ENCODE data around the gene FCGR2B. TPM values are rescaled to one million over a fixed set of nuclear protein-coding genes. Genes with fewer than 3 reads are reported as not detected.
"Not testable (repeated sequence)": the region's sequence is repeated elsewhere in the genome, so short reads cannot be mapped to it uniquely, and the experiment has no call there.

Gene FCGR2B
- total RNA-seq, result not detected

DNA sequence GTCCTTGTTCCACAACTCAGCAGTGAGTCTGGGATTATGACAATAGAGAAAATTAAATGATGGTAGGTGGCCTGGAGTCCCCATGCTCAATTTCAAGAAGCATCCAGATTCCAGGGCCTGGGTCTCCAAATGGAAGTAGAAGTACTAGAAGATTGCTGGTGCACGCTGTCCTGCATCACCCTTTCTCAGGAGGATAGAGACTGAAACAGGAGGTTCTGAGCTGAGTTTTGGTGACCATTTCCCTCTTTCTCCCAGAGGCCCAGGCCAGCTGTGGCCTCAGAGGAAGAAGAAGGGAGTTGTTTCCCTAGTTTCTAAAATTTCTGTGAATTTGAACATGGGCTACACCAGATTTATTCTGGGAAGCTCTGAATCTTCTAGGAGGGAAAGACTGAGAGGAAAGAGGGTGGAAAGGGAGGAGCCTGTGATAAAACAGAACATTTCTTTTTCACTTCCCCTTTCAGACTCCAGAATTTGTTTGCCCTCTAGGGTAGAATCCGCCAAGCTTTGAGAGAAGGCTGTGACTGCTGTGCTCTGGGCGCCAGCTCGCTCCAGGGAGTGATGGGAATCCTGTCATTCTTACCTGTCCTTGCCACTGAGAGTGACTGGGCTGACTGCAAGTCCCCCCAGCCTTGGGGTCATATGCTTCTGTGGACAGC lies at the start of gene FCGR2B:
Gene FCGR2B, plus strand, starts transcription at position 460 of the 656 bp plus-strand sequence. Its CDS starts 99 bp downstream, at position 559.
- CTCF ChIA-PET; intact Hi-C loops (cut with micrococcal nuclease); DNase-seq; H3K27me3 Mint-ChIP-seq (ENCODE audit: low read depth); H3K36me3 Mint-ChIP-seq (ENCODE audit: low read depth); H3K27ac Mint-ChIP-seq; H3K4me3 Mint-ChIP-seq; H3K9me3 Mint-ChIP-seq; H3K4me1 Mint-ChIP-seq (ENCODE audit: low read depth): not testable (repeated sequence)

DNA sequence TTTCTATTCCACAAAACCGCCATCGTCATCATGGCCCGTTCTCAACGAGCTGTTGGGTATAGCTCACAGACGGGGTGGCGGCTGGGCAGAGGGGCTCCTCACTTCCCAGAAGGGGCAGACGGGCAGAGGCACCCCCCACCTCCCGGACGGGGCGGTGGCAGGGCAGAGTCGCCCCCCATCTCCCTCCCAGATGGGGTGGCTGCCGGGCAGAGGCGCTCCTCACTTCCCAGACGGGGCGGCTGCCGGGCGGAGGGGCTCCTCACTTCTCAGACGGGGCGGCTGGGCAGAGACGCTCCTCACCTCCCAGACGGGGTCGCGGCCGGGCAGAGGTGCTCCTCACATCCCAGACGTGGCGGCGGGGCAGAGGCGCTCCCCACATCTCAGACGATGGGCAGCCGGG lies 46.5 kb upstream of the FCGR2B start:
- H3K9me3 Mint-ChIP-seq; H3K4me3 Mint-ChIP-seq; H3K36me3 Mint-ChIP-seq (ENCODE audit: low read depth); H3K27ac Mint-ChIP-seq; intact Hi-C loops (cut with micrococcal nuclease); CTCF ChIA-PET; DNase-seq; H3K27me3 Mint-ChIP-seq (ENCODE audit: low read depth): not testable (repeated sequence)
- peaks cover 23% of the 10 kb centered on the region for H3K4me1 Mint-ChIP-seq (ENCODE audit: low read depth)

DNA sequence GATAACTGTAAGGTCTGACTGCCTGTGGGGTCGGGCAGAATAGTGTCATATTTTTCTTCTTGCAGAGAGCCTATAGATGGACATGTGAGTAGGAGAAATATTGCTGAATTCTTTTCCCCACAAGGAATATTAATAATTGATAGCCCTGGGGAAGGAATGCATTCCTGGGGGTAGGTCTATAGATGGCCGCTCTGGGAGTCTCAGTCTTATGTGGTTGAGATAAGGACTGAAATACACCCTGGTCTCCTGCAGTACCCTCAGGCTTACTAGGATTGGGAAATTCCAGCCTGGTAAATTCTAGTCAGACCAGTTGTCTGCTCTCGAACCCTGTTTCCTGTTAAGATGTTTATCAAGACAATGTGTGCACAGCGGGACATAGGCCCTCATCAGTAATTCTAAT lies 44.4 kb upstream of the FCGR2B start:
- intact Hi-C loops (cut with micrococcal nuclease); H3K9me3 Mint-ChIP-seq; H3K36me3 Mint-ChIP-seq (ENCODE audit: low read depth); H3K4me3 Mint-ChIP-seq; H3K27me3 Mint-ChIP-seq (ENCODE audit: low read depth); H3K27ac Mint-ChIP-seq; CTCF ChIA-PET; DNase-seq: not testable (repeated sequence)
- peaks cover 20% of the 10 kb centered on the region for H3K4me1 Mint-ChIP-seq (ENCODE audit: low read depth)

DNA sequence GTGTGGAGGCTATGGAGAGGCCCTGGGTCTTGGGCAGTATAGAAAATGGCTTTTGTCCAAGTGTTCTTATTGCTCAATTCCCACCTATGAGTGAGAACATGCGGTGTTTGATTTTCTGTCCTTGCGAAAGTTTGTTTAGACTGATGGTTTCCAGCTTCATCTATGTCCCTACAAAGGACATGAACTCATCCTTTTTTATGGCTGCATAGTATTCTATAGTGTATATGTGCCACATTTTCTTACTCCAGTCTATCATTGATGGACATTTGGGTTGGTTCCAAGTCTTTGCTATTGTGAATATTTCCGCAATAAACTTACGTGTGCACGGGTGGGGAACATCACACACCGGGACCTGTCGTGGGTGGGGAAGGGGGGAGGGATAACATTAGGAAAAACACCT lies 42.5 kb upstream of the FCGR2B start:
- intact Hi-C loops (cut with micrococcal nuclease), result loop anchor here (5.0 to 10.0 kb wide), 3 partner anchors 78 to 136 kb away; no protein-coding TSS in a partner anchor
- H3K27me3 Mint-ChIP-seq (ENCODE audit: low read depth); DNase-seq; H3K9me3 Mint-ChIP-seq; CTCF ChIA-PET; H3K36me3 Mint-ChIP-seq (ENCODE audit: low read depth); H3K27ac Mint-ChIP-seq: not testable (repeated sequence)
- Mint-ChIP-seq H3K4me1 (ENCODE audit: low read depth) (peaks cover 28% of the 10 kb centered on the region), H3K4me3 (peak overlapping the region; percentile 57)

DNA sequence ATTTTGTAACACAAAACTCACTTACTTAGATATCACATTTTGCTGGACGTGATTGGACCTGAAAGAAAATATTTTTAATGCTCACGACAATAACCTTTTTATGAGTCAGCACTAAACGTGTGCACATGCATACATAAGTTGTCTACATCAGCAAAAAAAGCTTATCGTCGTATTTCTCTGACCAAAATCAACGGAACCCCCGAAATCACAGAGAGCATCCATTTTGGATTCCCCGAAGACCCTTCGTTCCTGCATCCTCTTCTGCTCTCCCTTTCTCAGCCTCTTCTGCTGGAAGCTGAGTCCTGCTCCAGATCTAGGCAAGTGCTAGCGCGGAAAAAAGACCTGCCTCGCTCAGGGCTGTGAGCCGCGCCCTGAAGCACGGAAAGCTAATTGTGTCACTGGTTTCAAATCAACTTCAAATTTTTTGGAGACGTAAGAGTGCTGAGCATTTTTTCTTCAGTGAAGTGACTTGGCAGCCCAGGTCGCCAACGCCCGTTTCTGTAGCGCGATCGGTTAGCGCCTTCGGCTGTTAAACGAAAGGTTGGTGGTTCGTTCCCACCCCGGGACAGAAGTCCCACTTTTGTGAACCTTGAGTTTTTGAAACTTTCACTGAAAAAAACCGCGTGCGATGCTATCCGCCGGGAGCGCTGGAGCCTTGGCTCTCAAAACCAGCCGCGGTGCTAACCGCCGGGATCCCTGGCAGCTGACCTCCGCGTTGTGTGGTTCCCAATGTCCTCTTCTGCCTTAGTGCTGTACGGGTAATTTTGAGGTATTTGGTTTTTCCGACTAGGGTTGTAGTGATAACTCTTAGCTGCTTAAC lies 41.6 kb upstream of the FCGR2B start:
- peaks cover 28% of the 10 kb centered on the region for H3K4me1 Mint-ChIP-seq (ENCODE audit: low read depth)

DNA sequence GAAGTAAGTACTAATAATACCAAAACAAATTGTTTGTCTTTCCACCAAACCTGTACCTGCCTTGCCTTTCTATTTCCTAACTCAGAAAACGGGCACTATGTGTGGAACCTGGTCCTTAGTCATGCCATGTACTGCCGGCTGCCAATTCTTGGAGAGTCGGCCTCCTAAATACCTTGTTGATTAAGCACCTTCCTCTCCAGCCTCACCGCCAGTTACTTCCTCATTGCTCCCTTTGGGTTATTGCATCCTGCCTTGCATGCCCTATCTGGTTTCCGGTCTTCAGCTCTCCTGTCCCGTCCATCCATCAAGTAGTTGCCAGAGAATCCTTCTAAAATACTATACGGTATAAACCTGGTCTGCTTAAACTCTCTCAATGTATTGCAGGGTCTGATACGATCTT lies 40.9 kb upstream of the FCGR2B start:
- CTCF ChIA-PET, result interaction anchor here (1.5 kb wide), 1 partner anchor 119 kb away, joined by 5 read pairs; no protein-coding TSS in a partner anchor
- Mint-ChIP-seq H3K4me3 (peak overlapping the region; percentile 97), H3K4me1 (ENCODE audit: low read depth) (peaks cover 32% of the 10 kb centered on the region)
- peak; percentile 8 for DNase-seq
- H3K9me3 Mint-ChIP-seq; H3K27me3 Mint-ChIP-seq (ENCODE audit: low read depth); H3K36me3 Mint-ChIP-seq (ENCODE audit: low read depth); H3K27ac Mint-ChIP-seq: not testable (repeated sequence)
- intact Hi-C loops (cut with micrococcal nuclease), result loop anchor here (5.0 to 10.0 kb wide), 3 partner anchors 80 to 137 kb away; no protein-coding TSS in a partner anchor

More for the DNA sequence above, 41.6 kb upstream of the FCGR2B start:
- not testable (repeated sequence) for H3K27me3 Mint-ChIP-seq (ENCODE audit: low read depth); H3K9me3 Mint-ChIP-seq; H3K36me3 Mint-ChIP-seq (ENCODE audit: low read depth)
- CTCF ChIA-PET, result interaction anchor here (1.5 kb wide), 1 partner anchor 120 kb away, joined by 5 read pairs; no protein-coding TSS in a partner anchor
- H3K27ac Mint-ChIP-seq, result peak overlapping the region; percentile 85
- DNase-seq, result peak; percentile 94
- H3K4me3 Mint-ChIP-seq, result peak overlapping the region; percentile 97
- intact Hi-C loops (cut with micrococcal nuclease), result loop anchor here (1.0 to 10.0 kb wide), 4 partner anchors 9 to 137 kb away; no protein-coding TSS in a partner anchor

DNA sequence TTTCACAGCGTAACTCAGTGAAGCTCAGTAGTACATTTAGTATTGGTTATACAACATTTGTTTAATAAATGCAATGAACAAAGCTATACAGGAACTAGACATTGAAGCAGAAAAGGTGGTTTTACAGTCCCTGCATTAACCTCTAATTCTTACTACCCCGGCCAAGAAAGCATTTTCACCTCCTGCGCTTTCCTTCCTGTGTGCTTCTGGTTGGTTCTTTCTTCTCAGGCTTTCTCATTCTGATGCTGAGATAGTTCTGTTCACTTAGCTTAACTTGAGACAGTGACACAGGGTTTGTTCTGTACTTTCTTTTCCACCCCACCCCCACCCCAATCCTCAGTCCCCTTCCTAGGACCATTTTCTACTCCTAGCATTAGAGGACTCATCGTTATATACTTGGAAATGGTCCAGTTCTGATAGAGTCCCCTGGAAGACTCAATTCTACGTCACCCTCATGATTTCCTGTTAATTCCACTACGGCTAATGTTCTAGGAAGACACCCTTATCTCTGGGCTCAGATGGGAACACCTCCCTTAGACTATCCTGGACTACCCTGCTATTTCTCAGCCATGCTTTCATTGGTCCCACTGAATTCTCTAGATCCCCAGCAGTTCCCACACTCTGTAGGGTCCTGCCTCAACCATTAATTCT lies 39.4 kb upstream of the FCGR2B start:
- not testable (repeated sequence) for DNase-seq; H3K9me3 Mint-ChIP-seq; H3K27ac Mint-ChIP-seq; H3K27me3 Mint-ChIP-seq (ENCODE audit: low read depth); H3K36me3 Mint-ChIP-seq (ENCODE audit: low read depth)
- H3K4me1 Mint-ChIP-seq (ENCODE audit: low read depth), result peaks cover 32% of the 10 kb centered on the region
- CTCF ChIA-PET, result interaction anchor here (0.6 kb wide), 1 partner anchor 116 kb away, joined by 7 read pairs; no protein-coding TSS in a partner anchor
- H3K4me3 Mint-ChIP-seq, result peak overlapping the region; percentile 34
- intact Hi-C loops (cut with micrococcal nuclease), result loop anchor here (5.0 to 10.0 kb wide), 3 partner anchors 81 to 139 kb away; no protein-coding TSS in a partner anchor

DNA sequence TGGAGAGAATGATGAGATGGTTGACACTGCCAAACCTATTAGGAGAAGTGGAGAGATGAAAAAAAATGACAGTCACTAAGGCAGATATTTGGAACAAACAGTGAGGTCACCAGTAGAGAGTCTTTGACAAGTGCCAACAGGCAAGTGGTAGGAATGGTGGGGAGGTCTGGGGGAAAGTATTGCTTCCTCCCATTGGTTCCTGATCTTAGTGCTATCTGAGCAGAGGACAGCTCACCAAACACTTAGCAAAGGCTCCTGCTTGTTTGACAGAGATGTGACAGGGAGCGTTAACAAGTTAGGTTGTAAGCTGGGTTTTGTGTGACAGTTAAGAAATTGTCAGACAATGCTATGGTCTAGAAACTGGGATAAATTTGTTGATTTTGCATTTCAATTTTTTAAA lies 38.3 kb upstream of the FCGR2B start:
- H3K36me3 Mint-ChIP-seq (ENCODE audit: low read depth); H3K4me3 Mint-ChIP-seq; H3K27ac Mint-ChIP-seq; DNase-seq; CTCF ChIA-PET; H3K9me3 Mint-ChIP-seq; H3K27me3 Mint-ChIP-seq (ENCODE audit: low read depth): not testable (repeated sequence)
- intact Hi-C loops (cut with micrococcal nuclease), result loop anchor here (5.0 to 10.0 kb wide), 3 partner anchors 82 to 140 kb away; no protein-coding TSS in a partner anchor
- H3K4me1 Mint-ChIP-seq (ENCODE audit: low read depth), result peaks cover 32% of the 10 kb centered on the region

DNA sequence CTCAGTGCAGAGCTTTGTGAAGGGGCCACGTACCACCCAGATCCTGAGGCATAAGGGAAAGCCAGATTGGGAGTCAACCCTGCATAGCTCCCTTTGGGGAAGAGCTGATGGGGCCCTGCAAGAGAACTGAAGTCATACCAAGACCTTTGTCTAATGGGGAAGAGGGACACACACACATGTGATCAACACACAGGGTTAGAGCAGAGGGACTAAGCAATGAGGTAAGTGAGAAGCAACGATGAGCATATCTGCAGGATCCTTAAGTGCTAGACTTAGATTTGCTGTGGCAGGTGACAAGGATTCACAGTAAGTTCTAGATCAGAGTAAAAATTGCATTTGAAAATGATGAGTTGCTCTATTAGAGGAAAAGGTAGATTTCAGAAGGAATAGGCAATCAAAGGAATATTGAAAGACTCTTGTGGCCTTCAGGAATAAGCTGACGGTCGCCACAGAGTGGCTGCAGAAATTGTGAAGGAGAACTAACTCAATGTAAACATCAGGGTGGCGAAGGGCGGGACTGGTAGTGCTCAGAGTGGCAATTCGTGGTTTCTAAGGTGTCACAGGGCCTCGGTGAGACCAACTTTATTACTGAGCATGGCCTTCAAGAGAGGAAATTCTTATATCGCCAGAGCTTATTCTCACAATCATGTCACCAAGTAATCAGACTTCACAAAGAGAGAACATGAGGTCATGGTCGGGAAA lies 36.3 kb upstream of the FCGR2B start:
- CTCF ChIA-PET; H3K4me3 Mint-ChIP-seq; H3K27ac Mint-ChIP-seq; DNase-seq; H3K36me3 Mint-ChIP-seq (ENCODE audit: low read depth); H3K9me3 Mint-ChIP-seq; H3K27me3 Mint-ChIP-seq (ENCODE audit: low read depth): not testable (repeated sequence)
- peaks cover 25% of the 10 kb centered on the region for H3K4me1 Mint-ChIP-seq (ENCODE audit: low read depth)
- intact Hi-C loops (cut with micrococcal nuclease), result loop anchor here (10.0 kb wide), 1 partner anchor 142 kb away; no protein-coding TSS in a partner anchor

DNA sequence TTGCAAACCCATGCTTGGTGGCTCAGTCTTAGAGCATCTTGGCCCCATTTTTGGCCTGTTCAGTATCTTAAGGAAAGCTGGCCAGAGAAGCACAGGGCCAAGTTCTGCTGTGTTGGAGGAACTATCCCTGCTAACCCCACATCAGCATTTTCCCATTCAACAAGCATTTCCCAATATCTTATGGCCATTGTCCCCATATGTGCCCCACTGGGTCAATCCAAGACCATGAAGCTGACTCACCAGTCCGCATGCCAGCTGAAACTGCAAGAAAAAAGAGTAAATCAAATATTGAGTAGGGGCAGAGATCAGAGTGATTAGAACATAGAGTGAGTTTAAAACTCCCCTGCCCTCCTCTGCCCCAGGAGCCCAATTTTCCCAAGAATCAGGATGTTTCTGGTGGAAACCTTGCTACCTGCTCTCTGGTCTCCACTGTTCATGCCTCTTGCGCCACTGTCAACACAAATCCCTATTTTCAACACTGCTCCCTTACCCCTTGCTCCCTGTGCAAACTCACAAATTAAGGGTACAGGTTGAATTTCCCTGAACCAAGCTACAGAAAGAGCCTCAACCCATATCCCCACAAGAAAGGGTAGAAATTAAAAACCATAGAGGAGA lies 32.7 kb upstream of the FCGR2B start:
- H3K36me3 Mint-ChIP-seq (ENCODE audit: low read depth); H3K27ac Mint-ChIP-seq; H3K4me3 Mint-ChIP-seq; intact Hi-C loops (cut with micrococcal nuclease); DNase-seq; H3K27me3 Mint-ChIP-seq (ENCODE audit: low read depth); H3K9me3 Mint-ChIP-seq; H3K4me1 Mint-ChIP-seq (ENCODE audit: low read depth); CTCF ChIA-PET: not testable (repeated sequence)

DNA sequence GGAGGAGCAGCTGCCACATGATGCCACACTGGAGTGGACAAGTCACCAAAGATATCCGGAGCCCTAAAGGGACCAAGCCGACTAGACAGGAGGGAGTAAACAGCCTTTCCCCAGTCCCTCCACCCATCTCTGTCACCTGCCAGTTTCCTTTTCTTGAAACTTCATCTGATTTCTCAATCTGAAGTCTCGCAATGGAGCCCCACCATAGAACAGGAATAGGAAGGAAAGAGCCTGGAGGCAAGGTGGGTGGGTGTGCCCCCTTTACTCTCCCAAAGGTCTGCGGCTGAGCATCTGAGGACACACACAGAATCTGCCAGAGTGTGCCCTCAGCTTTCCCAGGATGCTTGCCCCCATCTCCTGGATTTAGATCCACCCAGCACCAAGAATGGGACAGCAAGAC lies 31.9 kb upstream of the FCGR2B start, which contains the start of gene FCGR3B:
Gene FCGR3B, minus strand, starts transcription at position 101 of the 400 bp plus-strand sequence. Its CDS starts 82 bp downstream, at position 19.
- Mint-ChIP-seq H3K9me3 (no peaks in the 10 kb centered on the region), H3K36me3 (ENCODE audit: low read depth) (no peaks in the 10 kb centered on the region)
- intact Hi-C loops (cut with micrococcal nuclease), result no loop called here

More for the DNA sequence above, 31.9 kb upstream of the FCGR2B start, which contains the start of gene FCGR3B:
- H3K4me3 Mint-ChIP-seq, result no peak within 1 kb of the TSS
- H3K4me1 Mint-ChIP-seq (ENCODE audit: low read depth), result peaks cover 5% of the 10 kb centered on the region
- CTCF ChIA-PET, result no interaction called here
- H3K27me3 Mint-ChIP-seq (ENCODE audit: low read depth), result no peaks in the 10 kb centered on the region
- DNase-seq, result no peak
- no peak within 1 kb of the TSS for H3K27ac Mint-ChIP-seq
